Liver (tissue), 9 donors: ENCODE results near the gene IGFL4. TPM values are rescaled to one million over a fixed set of nuclear protein-coding genes. Genes with fewer than 3 reads are reported as not detected.

Experiments
- DNase-seq: peaks from one replicate; pipeline ENCODE4 v3.0.0-alpha.2; 2017; ENCODE audit warnings: low spot score
- H3K27ac ChIP-seq, 2 donors: one replicate each; pipeline ENCODE4 v1.7.0; 2013; ENCODE audit warnings: inconsistent platforms in 2 of 2, low read length in 2 of 2, control low read depth in 1 of 2, low read depth in 1 of 2, mild to moderate bottlenecking in 1 of 2
- H3K27me3 ChIP-seq, 4 donors: one replicate each; pipeline versions ENCODE4 v1.6.1 to v1.7.0; 2013; ENCODE audit warnings: low read length in 3 of 4, inconsistent platforms in 1 of 4, mild to moderate bottlenecking in 1 of 4, moderate library complexity in 1 of 4; ENCODE audit not compliant: control insufficient read depth in 4 of 4, insufficient read depth in 4 of 4
- H3K36me3 ChIP-seq, 4 donors: one replicate each; pipeline versions ENCODE4 v1.6.1 to v1.7.0; 2013; ENCODE audit warnings: low read length in 3 of 4, mild to moderate bottlenecking in 3 of 4, low read depth in 1 of 4, moderate library complexity in 1 of 4; ENCODE audit not compliant: control insufficient read depth in 4 of 4, insufficient read depth in 3 of 4
- H3K4me1 ChIP-seq, 4 donors: one replicate each; pipeline versions ENCODE4 v1.6.1 to v1.7.0; 2013; ENCODE audit warnings: low read length in 3 of 4, mild to moderate bottlenecking in 3 of 4, moderate library complexity in 1 of 4; ENCODE audit not compliant: control insufficient read depth in 4 of 4, insufficient read depth in 4 of 4
- H3K4me3 ChIP-seq, 3 donors: one replicate each; pipeline versions ENCODE4 v1.6.1 to v1.7.0; 2013; ENCODE audit warnings: low read length in 3 of 3, control low read depth in 1 of 3, low read depth in 1 of 3, mild to moderate bottlenecking in 1 of 3
- H3K9ac ChIP-seq, 2 donors: one replicate each; pipeline ENCODE4 v1.7.0; 2013; ENCODE audit warnings: low read length in 2 of 2, mild to moderate bottlenecking in 2 of 2, moderate library complexity in 2 of 2, control low read depth in 1 of 2, low read depth in 1 of 2
- H3K9me3 ChIP-seq, 4 donors: one replicate each; pipeline versions ENCODE4 v1.6.1 to v1.7.0; 2013; ENCODE audit warnings: low read length in 3 of 4; ENCODE audit not compliant: control insufficient read depth in 4 of 4
- EGR1 ChIP-seq, 2 donors: IDR thresholded peaks; 2 replicates each; pipeline ENCODE4 v1.6.1; 2016 to 2018; ENCODE audit warnings: antibody characterized with exemption in 2 of 2, low read depth in 2 of 2
- FOXA1 ChIP-seq: IDR thresholded peaks from 2 replicates; pipeline ENCODE4 v1.6.1; 2016; ENCODE audit warnings: antibody characterized with exemption
- FOXA2 ChIP-seq: IDR thresholded peaks from 2 replicates; pipeline ENCODE4 v1.6.1; 2016; ENCODE audit warnings: antibody characterized with exemption
- HNF4A ChIP-seq, 2 donors: conservative IDR thresholded peaks; 2 replicates each; pipeline ENCODE4 v1.6.1; 2016; ENCODE audit warnings: antibody characterized with exemption in 2 of 2, mild to moderate bottlenecking in 2 of 2
- HNF4G ChIP-seq: IDR thresholded peaks from 2 replicates; pipeline ENCODE4 v1.6.1; 2016; ENCODE audit warnings: antibody characterized with exemption
- JUND ChIP-seq, 2 donors: IDR thresholded peaks; 2 replicates each; pipeline ENCODE4 v1.6.1; 2016; ENCODE audit warnings: antibody characterized with exemption in 2 of 2
- NR2F2 ChIP-seq: IDR thresholded peaks from 2 replicates; pipeline ENCODE4 v1.6.1; 2016; ENCODE audit warnings: antibody characterized with exemption
- RAD21 ChIP-seq, 2 donors: IDR thresholded peaks; 2 replicates each; pipeline ENCODE4 v1.6.1; 2016; ENCODE audit warnings: antibody characterized with exemption in 2 of 2, mild to moderate bottlenecking in 2 of 2
- SP1 ChIP-seq: IDR thresholded peaks from 2 replicates; pipeline ENCODE4 v1.6.1; 2018; ENCODE audit warnings: antibody characterized with exemption, mild to moderate bottlenecking
- TAF1 ChIP-seq: conservative IDR thresholded peaks from 2 replicates; pipeline ENCODE4 v1.6.1; 2016; ENCODE audit warnings: antibody characterized with exemption, mild to moderate bottlenecking
- WGBS: extraction: QIAGEN DNeasy Blood & Tissue Kit; methylation state at CpG from one replicate; pipeline ENCODE4 v1.1.7; 2013; 5-methylcytosine and 5-hydroxymethylcytosine counted together
- polyA plus RNA-seq, 2 donors: library from polyadenylated mRNA; stranded (reverse) in 1 of 2; unstranded in 1 of 2; fragments of 200-250 nt in 1 of 2; fragments of >200 nt in 1 of 2; fragmentation: Nextera tagmentation in 1 of 2; extraction: Ambion mirVana in 1 of 2; gene quantifications; one replicate each; pipeline versions ENCODE4 v1.2.1 to v1.2.3, GENCODE V29; 2013 to 2015
- total RNA-seq, 2 donors: library from RNA; depleted of rRNA; stranded (reverse); fragments of >200 nt; gene quantifications; one replicate each; pipeline ENCODE4 v1.2.3, GENCODE V29; 2014
- TF ChIP-seq, protein P1 (sequence below): fragments of 150-350 bp; IDR thresholded peaks from 2 replicates; pipeline ENCODE4 v1.5.1; 2017; ENCODE audit warnings: improper control_type of control experiment, low read depth, low read length; ENCODE audit not compliant: missing input control
- TF ChIP-seq, protein P2 (sequence below): IDR thresholded peaks from 2 replicates; pipeline ENCODE4 v1.6.1; 2016; ENCODE audit warnings: antibody characterized with exemption
- TF ChIP-seq, protein P3 (sequence below): IDR thresholded peaks from 2 replicates; pipeline ENCODE4 v1.6.1; 2016; ENCODE audit warnings: antibody characterized with exemption
- TF ChIP-seq, protein P4 (sequence below): IDR thresholded peaks from 2 replicates; pipeline ENCODE4 v1.6.1; 2016; ENCODE audit warnings: antibody characterized with exemption, mild to moderate bottlenecking
- TF ChIP-seq, protein P5 (sequence below): IDR thresholded peaks from 2 replicates; pipeline ENCODE4 v1.6.1; 2016; ENCODE audit warnings: antibody characterized with exemption
- donor health status: healthy.
- donor health status: healthy.
- donor health status: healthy.
- donor health status: healthy.
- donor health status: healthy.

Gene IGFL4
- total and polyA plus RNA-seq, 4 donors, result not detected

DNA sequence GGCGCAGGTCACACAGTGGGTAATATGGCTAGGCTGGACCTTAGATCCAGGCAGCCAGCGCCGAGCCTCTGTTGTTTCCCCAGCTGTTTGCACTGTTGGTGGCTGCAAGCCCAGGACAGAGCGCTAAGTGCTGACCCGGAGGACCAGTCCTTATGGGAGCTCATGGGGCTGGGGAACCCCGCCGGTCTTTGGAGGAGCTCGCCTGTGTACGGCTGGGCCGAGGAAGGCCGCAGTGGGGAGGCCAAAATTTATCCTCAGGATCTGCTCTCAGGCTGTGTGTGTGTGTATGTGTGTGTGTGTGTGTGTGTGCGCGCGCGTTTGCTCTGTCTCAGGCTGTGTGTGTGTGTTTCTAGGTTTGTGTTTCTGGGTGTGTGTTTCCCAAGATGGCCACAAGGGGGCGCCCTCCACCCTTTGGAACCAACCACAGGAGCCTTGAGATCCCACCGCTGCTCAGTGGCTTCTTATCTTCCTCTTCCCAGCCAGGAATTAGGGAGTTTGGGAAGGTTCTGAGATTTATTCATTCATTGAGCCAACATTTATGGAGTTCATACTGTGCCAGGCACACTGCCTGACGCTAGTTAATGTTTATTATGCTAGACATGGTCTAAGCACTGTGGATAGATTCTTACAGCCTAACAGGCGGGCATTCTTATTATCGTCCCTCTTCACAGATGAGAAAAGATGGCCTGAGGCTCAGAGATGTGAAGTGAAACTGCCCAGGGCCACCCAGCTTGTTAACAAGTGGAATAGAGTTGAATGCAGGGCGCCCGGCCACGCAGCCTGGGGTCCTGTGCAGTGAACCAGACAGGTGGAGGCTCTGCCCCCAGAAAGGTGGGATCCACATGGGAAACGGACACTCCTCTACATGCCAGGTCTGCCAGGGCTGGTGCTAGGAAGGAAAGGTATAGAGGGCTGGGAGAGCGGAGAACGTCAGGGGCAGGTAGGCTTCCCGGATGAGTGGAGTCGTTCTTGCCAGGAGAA, 31.0 kb downstream of the IGFL4 start:
- Histone ChIP-seq H3K27me3 (no peaks in the 10 kb centered on the region), H3K9me3 (no peaks in the 10 kb centered on the region), H3K4me3 (no peak overlapping the region), H3K9ac (no peak overlapping the region), H3K27ac (no peak overlapping the region), H3K4me1 (peaks cover 1 to 5% (median 4%) of the 10 kb centered on the region in 4 donors), H3K36me3 (peaks cover 0 to 6% (median 2%) of the 10 kb centered on the region in 4 donors)
- 49% methylated on average over 28 of the region's 28 CpGs for WGBS
- DNase-seq, result peak; percentile 76
- peak; percentile 58 to 72 for TF ChIP-seq RAD21 (IDR thresholded peaks at IDR 0.05)
- no peak for TF ChIP-seq JUND (IDR thresholded peaks at IDR 0.05)
- TF ChIP-seq, protein P1, sequence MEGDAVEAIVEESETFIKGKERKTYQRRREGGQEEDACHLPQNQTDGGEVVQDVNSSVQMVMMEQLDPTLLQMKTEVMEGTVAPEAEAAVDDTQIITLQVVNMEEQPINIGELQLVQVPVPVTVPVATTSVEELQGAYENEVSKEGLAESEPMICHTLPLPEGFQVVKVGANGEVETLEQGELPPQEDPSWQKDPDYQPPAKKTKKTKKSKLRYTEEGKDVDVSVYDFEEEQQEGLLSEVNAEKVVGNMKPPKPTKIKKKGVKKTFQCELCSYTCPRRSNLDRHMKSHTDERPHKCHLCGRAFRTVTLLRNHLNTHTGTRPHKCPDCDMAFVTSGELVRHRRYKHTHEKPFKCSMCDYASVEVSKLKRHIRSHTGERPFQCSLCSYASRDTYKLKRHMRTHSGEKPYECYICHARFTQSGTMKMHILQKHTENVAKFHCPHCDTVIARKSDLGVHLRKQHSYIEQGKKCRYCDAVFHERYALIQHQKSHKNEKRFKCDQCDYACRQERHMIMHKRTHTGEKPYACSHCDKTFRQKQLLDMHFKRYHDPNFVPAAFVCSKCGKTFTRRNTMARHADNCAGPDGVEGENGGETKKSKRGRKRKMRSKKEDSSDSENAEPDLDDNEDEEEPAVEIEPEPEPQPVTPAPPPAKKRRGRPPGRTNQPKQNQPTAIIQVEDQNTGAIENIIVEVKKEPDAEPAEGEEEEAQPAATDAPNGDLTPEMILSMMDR, result peak; percentile 75

DNA sequence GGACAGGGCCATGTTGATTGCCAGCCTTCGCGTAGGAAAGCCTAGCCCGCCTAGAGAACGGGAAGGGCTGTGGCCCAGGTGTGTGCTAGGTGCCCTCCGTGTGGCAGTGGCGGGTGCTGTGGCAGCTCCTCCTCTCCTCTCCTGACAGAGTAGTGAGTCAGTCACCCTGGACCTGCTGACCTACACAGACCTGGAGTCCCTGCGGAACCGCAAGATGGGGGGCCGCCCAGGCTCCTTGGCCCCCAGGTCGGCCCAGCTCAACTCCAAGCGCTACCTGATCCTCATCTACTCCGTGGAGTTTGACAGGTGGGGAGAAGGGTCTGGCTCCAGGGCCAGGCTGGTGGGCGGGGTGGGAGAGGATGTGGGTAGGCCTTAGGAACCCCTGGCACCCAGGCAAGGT, 34.4 kb downstream of the IGFL4 start:
- TF ChIP-seq, protein P2, sequence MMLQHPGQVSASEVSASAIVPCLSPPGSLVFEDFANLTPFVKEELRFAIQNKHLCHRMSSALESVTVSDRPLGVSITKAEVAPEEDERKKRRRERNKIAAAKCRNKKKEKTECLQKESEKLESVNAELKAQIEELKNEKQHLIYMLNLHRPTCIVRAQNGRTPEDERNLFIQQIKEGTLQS, result no peak
- TF ChIP-seq, protein P3, sequence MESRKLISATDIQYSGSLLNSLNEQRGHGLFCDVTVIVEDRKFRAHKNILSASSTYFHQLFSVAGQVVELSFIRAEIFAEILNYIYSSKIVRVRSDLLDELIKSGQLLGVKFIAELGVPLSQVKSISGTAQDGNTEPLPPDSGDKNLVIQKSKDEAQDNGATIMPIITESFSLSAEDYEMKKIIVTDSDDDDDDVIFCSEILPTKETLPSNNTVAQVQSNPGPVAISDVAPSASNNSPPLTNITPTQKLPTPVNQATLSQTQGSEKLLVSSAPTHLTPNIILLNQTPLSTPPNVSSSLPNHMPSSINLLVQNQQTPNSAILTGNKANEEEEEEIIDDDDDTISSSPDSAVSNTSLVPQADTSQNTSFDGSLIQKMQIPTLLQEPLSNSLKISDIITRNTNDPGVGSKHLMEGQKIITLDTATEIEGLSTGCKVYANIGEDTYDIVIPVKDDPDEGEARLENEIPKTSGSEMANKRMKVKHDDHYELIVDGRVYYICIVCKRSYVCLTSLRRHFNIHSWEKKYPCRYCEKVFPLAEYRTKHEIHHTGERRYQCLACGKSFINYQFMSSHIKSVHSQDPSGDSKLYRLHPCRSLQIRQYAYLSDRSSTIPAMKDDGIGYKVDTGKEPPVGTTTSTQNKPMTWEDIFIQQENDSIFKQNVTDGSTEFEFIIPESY, result no peak
- TF ChIP-seq, protein P4, sequence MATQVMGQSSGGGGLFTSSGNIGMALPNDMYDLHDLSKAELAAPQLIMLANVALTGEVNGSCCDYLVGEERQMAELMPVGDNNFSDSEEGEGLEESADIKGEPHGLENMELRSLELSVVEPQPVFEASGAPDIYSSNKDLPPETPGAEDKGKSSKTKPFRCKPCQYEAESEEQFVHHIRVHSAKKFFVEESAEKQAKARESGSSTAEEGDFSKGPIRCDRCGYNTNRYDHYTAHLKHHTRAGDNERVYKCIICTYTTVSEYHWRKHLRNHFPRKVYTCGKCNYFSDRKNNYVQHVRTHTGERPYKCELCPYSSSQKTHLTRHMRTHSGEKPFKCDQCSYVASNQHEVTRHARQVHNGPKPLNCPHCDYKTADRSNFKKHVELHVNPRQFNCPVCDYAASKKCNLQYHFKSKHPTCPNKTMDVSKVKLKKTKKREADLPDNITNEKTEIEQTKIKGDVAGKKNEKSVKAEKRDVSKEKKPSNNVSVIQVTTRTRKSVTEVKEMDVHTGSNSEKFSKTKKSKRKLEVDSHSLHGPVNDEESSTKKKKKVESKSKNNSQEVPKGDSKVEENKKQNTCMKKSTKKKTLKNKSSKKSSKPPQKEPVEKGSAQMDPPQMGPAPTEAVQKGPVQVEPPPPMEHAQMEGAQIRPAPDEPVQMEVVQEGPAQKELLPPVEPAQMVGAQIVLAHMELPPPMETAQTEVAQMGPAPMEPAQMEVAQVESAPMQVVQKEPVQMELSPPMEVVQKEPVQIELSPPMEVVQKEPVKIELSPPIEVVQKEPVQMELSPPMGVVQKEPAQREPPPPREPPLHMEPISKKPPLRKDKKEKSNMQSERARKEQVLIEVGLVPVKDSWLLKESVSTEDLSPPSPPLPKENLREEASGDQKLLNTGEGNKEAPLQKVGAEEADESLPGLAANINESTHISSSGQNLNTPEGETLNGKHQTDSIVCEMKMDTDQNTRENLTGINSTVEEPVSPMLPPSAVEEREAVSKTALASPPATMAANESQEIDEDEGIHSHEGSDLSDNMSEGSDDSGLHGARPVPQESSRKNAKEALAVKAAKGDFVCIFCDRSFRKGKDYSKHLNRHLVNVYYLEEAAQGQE, result no peak
- TF ChIP-seq NR2F2 (no peak), EGR1 (IDR thresholded peaks at IDR 0.05; ENCODE audit: low read depth in 2 of 2) (no peak), TAF1 (no peak), FOXA1 (no peak), JUND (IDR thresholded peaks at IDR 0.05) (no peak), FOXA2 (no peak), SP1 (no peak), RAD21 (IDR thresholded peaks at IDR 0.05) (no peak), HNF4G (no peak), HNF4A (conservative IDR thresholded peaks at IDR 0.05) (no peak)
- TF ChIP-seq, protein P5, sequence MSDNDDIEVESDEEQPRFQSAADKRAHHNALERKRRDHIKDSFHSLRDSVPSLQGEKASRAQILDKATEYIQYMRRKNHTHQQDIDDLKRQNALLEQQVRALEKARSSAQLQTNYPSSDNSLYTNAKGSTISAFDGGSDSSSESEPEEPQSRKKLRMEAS, result no peak
- TF ChIP-seq, protein P1, result no peak
- 96% methylated on average over 13 of the region's 13 CpGs for WGBS
- H3K9ac ChIP-seq, result no peak overlapping the region
- no peak overlapping the region for H3K27ac ChIP-seq
- DNase-seq, result no peak
- H3K36me3 ChIP-seq, result peaks cover 0 to 12% (median 4%) of the 10 kb centered on the region in 4 donors
- no peak overlapping the region for H3K4me3 ChIP-seq
- H3K4me1 ChIP-seq, result no peaks in the 10 kb centered on the region
- H3K27me3 ChIP-seq, result no peaks in the 10 kb centered on the region
- no peaks in the 10 kb centered on the region for H3K9me3 ChIP-seq
